H1 (cell line): Measurements from ENCODE around the gene ATE1.

ENCODE experiments used
- CREB1 ChIP-seq: IDR thresholded peaks from 2 replicates; pipeline ENCODE4 v1.6.1; 2012; ENCODE audit warnings: inconsistent platforms
- GABPA ChIP-seq: IDR thresholded peaks from 2 replicates; pipeline ENCODE4 v1.6.1; 2011; ENCODE audit warnings: mild to moderate bottlenecking, low read length, moderate library complexity, borderline replicate concordance; ENCODE audit not compliant: insufficient read depth
- JUND ChIP-seq: IDR thresholded peaks from 2 replicates; pipeline ENCODE4 v1.6.1; 2011; ENCODE audit warnings: mild to moderate bottlenecking, improper control_type of control experiment, low read length
- POLR2A ChIP-seq, 2 experiments: IDR thresholded peaks; 1 replicate in 1 of 2; 2 replicates in 1 of 2; pipeline ENCODE4 v1.6.1; 2011; ENCODE audit warnings: low read depth in 2 of 2, low read length in 2 of 2, mild to moderate bottlenecking in 2 of 2; ENCODE audit errors: control extremely low read depth in 1 of 2
- RAD21 ChIP-seq, 2 experiments: IDR thresholded peaks in 1 of 2; conservative IDR thresholded peaks in 1 of 2; 2 replicates each; pipeline ENCODE4 v1.6.1; 2011; ENCODE audit warnings: low read depth in 2 of 2, low read length in 2 of 2, improper control_type of control experiment in 1 of 2, inconsistent platforms in 1 of 2, mild to moderate bottlenecking in 1 of 2, moderate library complexity in 1 of 2
- RNF2 ChIP-seq: fragments of 200-900, 300-1000 bp; sonication (generic); IDR thresholded peaks from 2 replicates; pipeline ENCODE4 v1.7.1; 2016; ENCODE audit warnings: borderline replicate concordance, low read depth, mild to moderate bottlenecking, antibody characterized with exemption, low read length; ENCODE audit not compliant: poor library complexity, severe bottlenecking; ENCODE audit errors: missing control alignments
- SP1 ChIP-seq: IDR thresholded peaks from 2 replicates; pipeline ENCODE4 v1.6.1; 2011; ENCODE audit warnings: low read depth, low read length
- SRF ChIP-seq: IDR thresholded peaks from 2 replicates; pipeline ENCODE4 v1.6.1; 2011; ENCODE audit warnings: mild to moderate bottlenecking, low read depth, low read length, moderate library complexity
- TF ChIP-seq, protein P1 (sequence below), 3 experiments: IDR thresholded peaks; 1 replicate in 2 of 3; 2 replicates in 1 of 3; pipeline versions ENCODE4 v1.5.1 to v1.6.1; 2011; ENCODE audit warnings: low read length in 3 of 3, mild to moderate bottlenecking in 3 of 3, inconsistent platforms in 2 of 3, low read depth in 1 of 3, moderate library complexity in 1 of 3; ENCODE audit not compliant: insufficient read depth in 1 of 3; ENCODE audit errors: control extremely low read depth in 1 of 3

DNA sequence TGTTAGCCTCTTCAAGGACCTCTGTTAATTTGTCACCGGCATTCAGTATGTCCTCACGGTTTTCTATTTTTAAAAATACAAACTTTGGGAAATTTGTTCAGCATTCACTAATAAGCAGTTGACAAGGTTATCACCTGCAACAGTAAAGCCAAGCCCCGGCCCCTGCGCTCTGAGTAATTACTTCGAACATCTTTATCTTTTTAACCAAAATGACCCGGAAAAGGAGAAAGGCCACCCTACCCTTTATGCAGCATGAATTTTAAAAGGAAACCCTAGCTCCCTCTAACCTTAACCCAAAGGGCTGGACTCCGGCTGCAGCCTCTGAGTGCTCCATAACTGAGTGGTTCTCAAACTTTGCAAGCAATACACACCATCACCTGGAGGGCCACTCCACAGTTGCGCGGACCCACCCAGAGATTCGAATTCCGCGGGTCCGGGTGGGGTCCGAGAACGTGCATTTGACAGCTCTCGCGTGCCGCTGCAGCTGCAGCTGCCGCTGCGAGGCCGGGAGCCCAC is 46.2 kb upstream of the ATE1 start:
- TF ChIP-seq RNF2 (no peak), SP1 (no peak), JUND (no peak), RAD21 (IDR thresholded peaks at IDR 0.05 in 1 of 2, conservative IDR thresholded peaks at IDR 0.05 in 1 of 2; ENCODE audit: low read depth in 2 of 2, low read length in 2 of 2) (no peak), SRF (no peak), GABPA (no peak), CREB1 (no peak), POLR2A (IDR thresholded peaks at IDR 0.05; ENCODE audit: control extremely low read depth in 1 of 2, low read depth in 2 of 2, low read length in 2 of 2) (no peak)
- TF ChIP-seq, protein P1, sequence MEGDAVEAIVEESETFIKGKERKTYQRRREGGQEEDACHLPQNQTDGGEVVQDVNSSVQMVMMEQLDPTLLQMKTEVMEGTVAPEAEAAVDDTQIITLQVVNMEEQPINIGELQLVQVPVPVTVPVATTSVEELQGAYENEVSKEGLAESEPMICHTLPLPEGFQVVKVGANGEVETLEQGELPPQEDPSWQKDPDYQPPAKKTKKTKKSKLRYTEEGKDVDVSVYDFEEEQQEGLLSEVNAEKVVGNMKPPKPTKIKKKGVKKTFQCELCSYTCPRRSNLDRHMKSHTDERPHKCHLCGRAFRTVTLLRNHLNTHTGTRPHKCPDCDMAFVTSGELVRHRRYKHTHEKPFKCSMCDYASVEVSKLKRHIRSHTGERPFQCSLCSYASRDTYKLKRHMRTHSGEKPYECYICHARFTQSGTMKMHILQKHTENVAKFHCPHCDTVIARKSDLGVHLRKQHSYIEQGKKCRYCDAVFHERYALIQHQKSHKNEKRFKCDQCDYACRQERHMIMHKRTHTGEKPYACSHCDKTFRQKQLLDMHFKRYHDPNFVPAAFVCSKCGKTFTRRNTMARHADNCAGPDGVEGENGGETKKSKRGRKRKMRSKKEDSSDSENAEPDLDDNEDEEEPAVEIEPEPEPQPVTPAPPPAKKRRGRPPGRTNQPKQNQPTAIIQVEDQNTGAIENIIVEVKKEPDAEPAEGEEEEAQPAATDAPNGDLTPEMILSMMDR (IDR thresholded peaks at IDR 0.05; ENCODE audit: control extremely low read depth in 1 of 3, insufficient read depth in 1 of 3, low read depth in 1 of 3, low read length in 3 of 3) = no peak
